Tibial nerve (tissue), 4 donors: ENCODE data around the gene OR7G1. TPM values are rescaled to one million over a fixed set of nuclear protein-coding genes. Genes with fewer than 3 reads are reported as not detected.

Experiments
- DNase-seq, 2 donors: peaks; one replicate each; pipeline ENCODE4 v3.0.0-alpha.2; 2019; ENCODE audit warnings: low spot score in 2 of 2
- H3K27ac ChIP-seq, 4 donors: fragments of 200-600 bp; sonication (generic) in 3 of 4; one replicate each; pipeline ENCODE4 v1.5.1; 2017 to 2019; ENCODE audit warnings: mild to moderate bottlenecking in 1 of 4
- H3K27me3 ChIP-seq, 2 donors: fragments of 200-600 bp; sonication (generic) in 1 of 2; one replicate each; pipeline versions ENCODE4 v1.5.1 to v1.6.0; 2017 to 2019
- H3K36me3 ChIP-seq, 3 donors: fragments of 200-600 bp; sonication (generic); one replicate each; pipeline ENCODE4 v1.5.1; 2018 to 2019
- H3K4me1 ChIP-seq, 4 donors: fragments of 200-600 bp; sonication (generic) in 3 of 4; one replicate each; pipeline ENCODE4 v1.5.1; 2017 to 2019
- H3K4me3 ChIP-seq, 4 donors: fragments of 200-600 bp; sonication (generic) in 3 of 4; one replicate each; pipeline ENCODE4 v1.5.1; 2017 to 2019; ENCODE audit warnings: mild to moderate bottlenecking in 1 of 4, moderate library complexity in 1 of 4
- H3K9me3 ChIP-seq, 4 donors: fragments of 200-600 bp; sonication (generic) in 3 of 4; one replicate each; pipeline ENCODE4 v1.5.1; 2017 to 2019
- CTCF ChIP-seq, 5 experiments: fragments of 200-600 bp in 3 of 5; fragments of 450-650 bp in 2 of 5; sonication (generic) in 3 of 5; IDR thresholded peaks; one replicate each; pipeline ENCODE4 v1.5.1; 2016 to 2019; ENCODE audit warnings: antibody characterized with exemption in 5 of 5, mild to moderate bottlenecking in 3 of 5, moderate library complexity in 2 of 5
- EP300 ChIP-seq, 2 donors: sonication (generic); formaldehyde crosslinking; IDR thresholded peaks; one replicate each; pipeline ENCODE4 v1.6.1; 2017; ENCODE audit warnings: antibody characterized with exemption in 2 of 2, mild to moderate bottlenecking in 1 of 2
- POLR2A ChIP-seq, 2 donors: fragments of 450-650 bp; IDR thresholded peaks; one replicate each; pipeline ENCODE4 v1.6.1; 2017; ENCODE audit warnings: antibody characterized with exemption in 2 of 2, mild to moderate bottlenecking in 2 of 2, moderate library complexity in 2 of 2
- WGBS, 2 donors: methylation state at CpG; one replicate each; pipeline ENCODE4 v1.1.5; 2018; 5-methylcytosine and 5-hydroxymethylcytosine counted together
- total RNA-seq, 4 donors: library from RNA; depleted of rRNA; stranded (reverse); fragments of >200 nt; gene quantifications; one replicate each; pipeline ENCODE4 v1.1.0, GENCODE V29; 2016

The OR7G1 gene
- total RNA-seq, 4 donors from 2014 or later = not detected

- Histone ChIP-seq H3K4me3 (no peak overlapping the region), H3K9me3 (peaks cover 0 to 92% (median 32%) of the 10 kb centered on the region in 4 donors), H3K36me3 (peaks cover 17 to 99% (median 40%) of the 10 kb centered on the region in 3 donors), H3K27me3 (no peaks in the 10 kb centered on the region), H3K27ac (no peak overlapping the region), H3K4me1 (peaks cover 0 to 3% (median 0%) of the 10 kb centered on the region in 4 donors)
- WGBS, 2 donors = 96 to 100% methylated on average over 4 of the region's 4 CpGs
- no peak for DNase-seq
- TF ChIP-seq CTCF (IDR thresholded peaks at IDR 0.05) (no peak), EP300 (IDR thresholded peaks at IDR 0.05) (no peak), POLR2A (IDR thresholded peaks at IDR 0.05) (no peak)
These were observed 40.0 kb upstream of the OR7G1 start for GRCh38 chr19:9155591-9155990.

GRCh38 chr19:9151367-9151766, 35.8 kb upstream of the OR7G1 start:
- 91 to 94% methylated on average over 5 of the region's 5 CpGs for WGBS, 2 donors
- H3K4me3 ChIP-seq = no peak overlapping the region
- TF ChIP-seq CTCF (IDR thresholded peaks at IDR 0.05) (no peak), EP300 (IDR thresholded peaks at IDR 0.05) (no peak), POLR2A (IDR thresholded peaks at IDR 0.05) (no peak)
- no peaks in the 10 kb centered on the region for H3K27me3 ChIP-seq
- peaks cover 0 to 71% (median 22%) of the 10 kb centered on the region in 4 donors for H3K9me3 ChIP-seq
- peaks cover 0 to 94% (median 5%) of the 10 kb centered on the region in 3 donors for H3K36me3 ChIP-seq
- DNase-seq = no peak
- no peak overlapping the region for H3K27ac ChIP-seq
- peaks cover 0 to 6% (median 0%) of the 10 kb centered on the region in 4 donors for H3K4me1 ChIP-seq

GRCh38 chr19:9150650-9151049, 35.1 kb upstream of the OR7G1 start:
- H3K9me3 ChIP-seq = peaks cover 0 to 69% (median 23%) of the 10 kb centered on the region in 4 donors
- TF ChIP-seq POLR2A (IDR thresholded peaks at IDR 0.05) (no peak), EP300 (IDR thresholded peaks at IDR 0.05) (no peak), CTCF (IDR thresholded peaks at IDR 0.05) (no peak)
- no peak overlapping the region for H3K27ac ChIP-seq
- no peak overlapping the region for H3K4me3 ChIP-seq
- H3K36me3 ChIP-seq = peaks cover 0 to 91% (median under 1%) of the 10 kb centered on the region in 3 donors
- DNase-seq = no peak
- no peaks in the 10 kb centered on the region for H3K27me3 ChIP-seq
- 95 to 98% methylated on average over 5 of the region's 5 CpGs for WGBS, 2 donors
- peaks cover 0 to 6% (median 0%) of the 10 kb centered on the region in 4 donors for H3K4me1 ChIP-seq

GRCh38 chr19:9149997-9150396, 34.4 kb upstream of the OR7G1 start:
- TF ChIP-seq CTCF (IDR thresholded peaks at IDR 0.05) = no peak
- DNase-seq = no peak
- H3K36me3 ChIP-seq = peaks cover 0 to 91% (median 0%) of the 10 kb centered on the region in 3 donors
- H3K27ac ChIP-seq = no peak overlapping the region
- no peak overlapping the region for H3K4me3 ChIP-seq
- H3K4me1 ChIP-seq = peaks cover 0 to 6% (median 0%) of the 10 kb centered on the region in 4 donors
- H3K27me3 ChIP-seq = no peaks in the 10 kb centered on the region
- peaks cover 0 to 69% (median 23%) of the 10 kb centered on the region in 4 donors for H3K9me3 ChIP-seq
- 91 to 96% methylated on average over 4 of the region's 4 CpGs for WGBS, 2 donors

GRCh38 chr19:9148697-9149096, 33.1 kb upstream of the OR7G1 start:
- TF ChIP-seq POLR2A (IDR thresholded peaks at IDR 0.05) (no peak), CTCF (IDR thresholded peaks at IDR 0.05) (no peak), EP300 (IDR thresholded peaks at IDR 0.05) (no peak)
- H3K4me3 ChIP-seq = no peak overlapping the region
- DNase-seq = no peak
- 92 to 96% methylated on average over 3 of the region's 3 CpGs for WGBS, 2 donors
- H3K36me3 ChIP-seq = peaks cover 0 to 85% (median 0%) of the 10 kb centered on the region in 3 donors
- H3K4me1 ChIP-seq = peaks cover 0 to 6% (median 0%) of the 10 kb centered on the region in 4 donors
- H3K27me3 ChIP-seq = no peaks in the 10 kb centered on the region
- no peak overlapping the region for H3K27ac ChIP-seq
- peaks cover 0 to 68% (median 20%) of the 10 kb centered on the region in 4 donors for H3K9me3 ChIP-seq
